Psoas muscle (tissue), 8 donors: ENCODE data around the gene FCN1. TPM values are rescaled to one million over a fixed set of nuclear protein-coding genes. Genes with fewer than 3 reads are reported as not detected.
A peak's percentile ranks its signal among the peaks of the same experiment; 100 is the strongest.

ENCODE experiments used
- ATAC-seq, 4 donors: fragments of 200-7000 bp; cut with Tn5 transposase; one replicate each; pipeline ENCODE4 v1.9.1; 2020; ENCODE audit warnings: moderate library complexity in 3 of 4, mild to moderate bottlenecking in 2 of 4
- DNase-seq, 2 donors: peaks; one replicate each; pipeline ENCODE4 v3.0.0-alpha.2; 2020
- H3K27ac ChIP-seq: fragments of 200-600 bp; one replicate; pipeline ENCODE4 v1.8.0; 2022
- H3K27me3 ChIP-seq, 3 donors: fragments of 200-600 bp in 1 of 3; one replicate each; pipeline versions ENCODE4 v1.6.1 to v1.8.0; 2013 to 2022; ENCODE audit warnings: low read length in 2 of 3, mild to moderate bottlenecking in 2 of 3, moderate library complexity in 1 of 3; ENCODE audit not compliant: insufficient read depth in 3 of 3
- H3K36me3 ChIP-seq, 2 donors: fragments of 200-600 bp in 1 of 2; one replicate each; pipeline versions ENCODE4 v1.6.1 to v1.8.0; 2013 to 2022; ENCODE audit warnings: low read depth in 1 of 2, mild to moderate bottlenecking in 1 of 2, moderate library complexity in 1 of 2; ENCODE audit not compliant: insufficient read depth in 1 of 2
- H3K4me1 ChIP-seq: fragments of 200-600 bp; one replicate; pipeline ENCODE4 v1.8.0; 2022
- H3K4me3 ChIP-seq: fragments of 200-600 bp; one replicate; pipeline ENCODE4 v1.8.0; 2022; ENCODE audit warnings: mild to moderate bottlenecking
- H3K9me3 ChIP-seq: fragments of 200-600 bp; one replicate; pipeline ENCODE4 v1.8.0; 2022
- WGBS, 3 donors: extraction: QIAGEN DNeasy Blood & Tissue Kit; methylation state at CpG; one replicate each; pipeline versions ENCODE4 v1.1.6 to v1.1.7; 2013; 5-methylcytosine and 5-hydroxymethylcytosine counted together
- intact Hi-C, 2 donors: fragments of 100-400 bp; cut with DNase I; formaldehyde crosslinking; loops; one replicate each; pipeline versions ENCODE4 v1.11.0 to v1.14.2; 2022
- polyA plus RNA-seq, 3 donors: library from polyadenylated mRNA; stranded (reverse); fragments of 200-250 nt; gene quantifications; one replicate each; pipeline ENCODE4 v1.2.3, GENCODE V29; 2013
- total RNA-seq, 4 donors: library from RNA; stranded (reverse); fragmentation: NEBNext Ultra II Directional in 2 of 4; extraction: Animal tissue kit (Norgen Biotek cat#: 25700) in 2 of 4; gene quantifications; one replicate each; pipeline versions ENCODE4 v1.2.1 to v1.2.4, GENCODE V29; 2021 to 2023
- TF ChIP-seq, protein P1 (sequence below): fragments of 200-600 bp; IDR thresholded peaks from one replicate; pipeline ENCODE4 v1.8.0; 2022; ENCODE audit warnings: antibody characterized with exemption
- donor health status: healthy with polysubstance abuse.
- donor health status: DM: no; HTN: no; CAD: no; lungs with moderate emphysema.
- donor health status: Bipolar disorder and iron deficiency.
- donor health status: healthy.
- donor health status: DM: yes; HTN: yes; CAD: no.
- donor health status: DM: no; HTN: no; CAD: no.
- donor health status: DM: no; HTN: no; CAD: no.
- donor health status: DM: yes; HTN: yes; CAD: no.

Gene FCN1
- total and polyA plus RNA-seq, 7 donors = 0.51 to 3.9 (median 0.82) TPM

DNA sequence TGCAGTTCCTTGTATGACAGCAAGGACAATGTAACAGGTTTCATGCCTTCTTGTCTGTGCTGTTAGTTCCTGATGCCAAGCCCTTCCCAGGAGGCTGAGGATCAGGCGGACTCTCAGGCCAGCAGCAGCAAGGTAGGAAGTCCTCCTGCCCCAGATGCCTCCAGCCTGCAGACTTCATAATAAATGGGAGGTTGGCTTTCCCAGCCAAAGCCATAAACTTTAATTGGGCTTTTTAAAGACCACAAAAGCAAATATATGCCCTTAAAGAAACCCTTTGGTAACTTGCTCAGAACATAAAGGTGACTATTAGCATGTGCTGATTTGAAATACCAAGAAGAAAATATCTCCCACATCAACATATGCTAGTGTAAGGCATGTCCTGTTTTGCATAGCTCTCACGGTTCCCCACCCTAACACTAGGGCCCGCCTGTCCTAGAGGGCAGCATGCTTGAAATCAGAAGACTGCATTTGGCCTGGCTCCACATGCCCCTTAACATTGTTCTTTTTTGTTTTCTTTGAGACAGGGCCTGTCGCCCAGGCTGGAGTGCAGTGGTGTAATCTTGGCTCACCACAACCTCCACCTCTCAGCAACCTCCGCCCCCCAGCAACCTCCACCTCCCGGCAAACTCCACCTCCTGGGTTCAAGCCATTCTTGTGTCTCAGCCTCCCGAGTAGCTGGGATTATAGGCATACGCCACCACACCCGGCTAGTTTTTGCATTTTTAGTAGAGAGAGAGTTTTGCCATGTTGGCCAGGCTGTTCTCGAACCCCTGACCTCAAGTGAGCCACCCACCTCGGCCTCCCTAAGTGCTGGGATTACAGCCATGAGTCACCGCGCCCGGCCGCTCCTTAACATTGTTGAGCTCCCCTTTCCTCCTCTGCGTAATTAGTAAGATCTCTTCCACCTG is 44.6 kb upstream of the FCN1 start:
- TF ChIP-seq, protein P1, sequence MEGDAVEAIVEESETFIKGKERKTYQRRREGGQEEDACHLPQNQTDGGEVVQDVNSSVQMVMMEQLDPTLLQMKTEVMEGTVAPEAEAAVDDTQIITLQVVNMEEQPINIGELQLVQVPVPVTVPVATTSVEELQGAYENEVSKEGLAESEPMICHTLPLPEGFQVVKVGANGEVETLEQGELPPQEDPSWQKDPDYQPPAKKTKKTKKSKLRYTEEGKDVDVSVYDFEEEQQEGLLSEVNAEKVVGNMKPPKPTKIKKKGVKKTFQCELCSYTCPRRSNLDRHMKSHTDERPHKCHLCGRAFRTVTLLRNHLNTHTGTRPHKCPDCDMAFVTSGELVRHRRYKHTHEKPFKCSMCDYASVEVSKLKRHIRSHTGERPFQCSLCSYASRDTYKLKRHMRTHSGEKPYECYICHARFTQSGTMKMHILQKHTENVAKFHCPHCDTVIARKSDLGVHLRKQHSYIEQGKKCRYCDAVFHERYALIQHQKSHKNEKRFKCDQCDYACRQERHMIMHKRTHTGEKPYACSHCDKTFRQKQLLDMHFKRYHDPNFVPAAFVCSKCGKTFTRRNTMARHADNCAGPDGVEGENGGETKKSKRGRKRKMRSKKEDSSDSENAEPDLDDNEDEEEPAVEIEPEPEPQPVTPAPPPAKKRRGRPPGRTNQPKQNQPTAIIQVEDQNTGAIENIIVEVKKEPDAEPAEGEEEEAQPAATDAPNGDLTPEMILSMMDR = no peak
- ATAC-seq (no peak), DNase-seq (peak in 1 of 2 donors; percentile 26)
- intact Hi-C loops = no loop called here
- no peaks in the 10 kb centered on the region for H3K36me3 ChIP-seq
- H3K27ac ChIP-seq = no peak overlapping the region
- peaks cover 0 to 63% (median 5%) of the 10 kb centered on the region in 3 donors for H3K27me3 ChIP-seq
- no peaks in the 10 kb centered on the region for H3K9me3 ChIP-seq
- WGBS, 3 donors = 79 to 82% (median 81%) methylated on average over 16 of the region's 16 CpGs
- no peak overlapping the region for H3K4me3 ChIP-seq
- no peaks in the 10 kb centered on the region for H3K4me1 ChIP-seq

DNA sequence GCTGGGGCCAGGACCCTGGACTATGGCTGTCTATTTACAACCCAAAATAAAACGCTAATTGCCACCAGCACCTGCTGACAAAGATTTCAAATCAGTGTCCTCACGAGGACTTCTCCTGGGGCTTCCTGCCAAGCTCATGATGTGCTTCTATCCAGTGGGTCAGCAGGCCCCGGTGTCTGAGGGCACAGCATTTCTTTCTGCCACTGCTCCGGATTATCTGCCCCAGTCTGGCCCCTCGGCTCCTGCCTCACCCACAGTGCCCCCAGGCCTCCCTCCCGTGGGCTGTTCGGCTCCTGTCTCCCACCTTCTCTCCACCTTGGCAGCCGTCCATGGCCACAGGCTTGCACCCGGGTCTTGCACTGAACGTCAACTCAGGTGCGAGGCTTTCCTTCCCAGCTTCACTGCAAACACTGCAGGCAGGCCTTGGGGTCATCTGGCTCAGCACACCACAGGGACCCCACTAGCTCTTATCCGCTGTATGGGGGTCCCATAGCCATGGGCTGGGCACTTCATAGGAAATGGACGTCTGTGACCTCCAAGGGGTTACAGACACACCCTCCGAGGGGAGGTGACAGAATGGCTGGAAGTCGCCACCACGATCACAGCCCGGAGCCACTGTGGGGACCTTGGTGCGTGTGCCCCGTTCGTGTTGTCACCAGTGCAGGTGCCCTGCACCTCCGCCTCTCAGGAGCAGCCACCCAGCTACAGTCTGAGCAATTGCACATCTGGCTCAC is 43.8 kb upstream of the FCN1 start:
- intact Hi-C loops = no loop called here
- ATAC-seq (no peak), DNase-seq (peak in 1 of 2 donors; percentile 38)
- TF ChIP-seq, protein P1 = no peak
- H3K4me3 ChIP-seq = no peak overlapping the region
- 53 to 69% (median 58%) methylated on average over 21 of the region's 21 CpGs for WGBS, 3 donors
- no peaks in the 10 kb centered on the region for H3K4me1 ChIP-seq
- H3K36me3 ChIP-seq = no peaks in the 10 kb centered on the region
- no peaks in the 10 kb centered on the region for H3K9me3 ChIP-seq
- H3K27me3 ChIP-seq = peaks cover 0 to 62% (median 2%) of the 10 kb centered on the region in 3 donors
- H3K27ac ChIP-seq = no peak overlapping the region

DNA sequence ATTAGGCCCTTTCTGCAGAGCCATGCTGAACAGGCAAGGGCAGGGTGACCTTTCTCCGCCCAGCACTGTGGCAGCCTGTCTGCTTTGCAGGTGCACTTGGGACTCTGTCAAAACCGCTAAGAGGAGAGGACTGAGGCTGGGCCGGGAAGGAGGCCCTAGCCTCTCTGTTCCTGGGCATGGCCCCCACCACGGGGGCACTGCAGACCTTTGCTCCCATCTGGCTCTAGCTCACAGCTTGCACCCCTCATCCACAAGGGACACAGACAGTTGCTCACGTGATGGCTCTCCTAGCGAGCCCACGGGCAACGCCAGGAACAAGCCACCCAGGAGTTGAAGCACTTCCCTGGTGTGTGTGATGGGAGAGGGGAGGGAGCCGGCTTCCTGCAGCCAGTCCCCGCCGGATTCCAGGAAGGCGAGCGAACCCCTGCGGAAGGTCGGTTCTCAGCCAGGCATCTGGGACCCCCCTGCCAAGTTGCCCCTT is 43.0 kb upstream of the FCN1 start:
- no peaks in the 10 kb centered on the region for H3K4me1 ChIP-seq
- intact Hi-C loops = no loop called here
- DNase-seq = peak in 1 of 2 donors; percentile 41
- 40 to 68% (median 54%) methylated on average over 15 of the region's 15 CpGs for WGBS, 3 donors
- no peak for ATAC-seq
- peaks cover 0 to 58% (median 2%) of the 10 kb centered on the region in 3 donors for H3K27me3 ChIP-seq
- no peak overlapping the region for H3K4me3 ChIP-seq
- TF ChIP-seq, protein P1 = no peak
- no peaks in the 10 kb centered on the region for H3K9me3 ChIP-seq
- no peak overlapping the region for H3K27ac ChIP-seq
- H3K36me3 ChIP-seq = no peaks in the 10 kb centered on the region

DNA sequence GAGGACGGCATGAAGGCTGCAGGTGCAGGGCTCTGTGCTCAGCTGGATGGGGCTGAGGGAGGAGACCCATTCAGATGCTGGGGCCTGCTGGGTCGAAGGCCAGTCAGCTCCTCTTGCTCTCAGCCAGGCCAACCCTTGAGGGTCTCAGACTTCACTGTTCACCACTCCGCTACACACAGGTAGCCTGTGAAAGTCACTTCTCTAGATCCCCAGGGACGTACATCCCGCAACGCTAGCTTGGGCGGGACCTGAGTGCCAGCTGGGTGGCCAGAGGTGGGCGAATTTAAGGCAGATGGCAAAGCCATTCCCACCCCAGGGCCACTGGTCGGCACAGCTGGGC is 42.2 kb upstream of the FCN1 start:
- intact Hi-C loops = no loop called here
- H3K36me3 ChIP-seq = no peaks in the 10 kb centered on the region
- peak in 1 of 2 donors; percentile 38 for DNase-seq
- no peak overlapping the region for H3K27ac ChIP-seq
- peaks cover 0 to 52% (median 2%) of the 10 kb centered on the region in 3 donors for H3K27me3 ChIP-seq
- no peak for ATAC-seq
- WGBS, 3 donors = 85 to 89% (median 87%) methylated on average over 9 of the region's 9 CpGs
- TF ChIP-seq, protein P1 = no peak
- H3K4me1 ChIP-seq = no peaks in the 10 kb centered on the region
- H3K4me3 ChIP-seq = no peak overlapping the region
- no peaks in the 10 kb centered on the region for H3K9me3 ChIP-seq
